Neural progenitor cell (in vitro differentiated cells): ENCODE data around the gene PIP4K2B. TPM values are rescaled to one million over a fixed set of nuclear protein-coding genes. Genes with fewer than 3 reads are reported as not detected.
A peak's percentile ranks its signal among the peaks of the same experiment; 100 is the strongest.

Source experiments
- DNase-seq: peaks from one replicate; pipeline ENCODE4 v3.0.0-alpha.2; 2016; ENCODE audit warnings: low spot score
- H2AFZ ChIP-seq: fragments of 200-600 bp; sonication (generic); replicated peaks from 2 replicates; pipeline ENCODE4 v1.6.1; 2016; ENCODE audit warnings: antibody characterized with exemption
- H3F3A ChIP-seq: fragments of 200-600 bp; sonication (generic); 2 replicates; pipeline ENCODE4 v1.6.1; 2016; ENCODE audit warnings: antibody characterized with exemption, low read depth
- H3K27ac ChIP-seq: fragments of 200-600 bp; sonication (generic); 2 replicates; pipeline ENCODE4 v1.5.1; 2016; ENCODE audit warnings: mild to moderate bottlenecking
- H3K27me3 ChIP-seq: fragments of 200-600 bp; sonication (generic); 2 replicates; pipeline ENCODE4 v1.6.1; 2016; ENCODE audit warnings: mild to moderate bottlenecking, moderate library complexity
- H3K36me3 ChIP-seq: fragments of 200-600 bp; sonication (generic); 2 replicates; pipeline ENCODE4 v1.5.1; 2016
- H3K4me1 ChIP-seq: fragments of 200-600 bp; sonication (generic); 2 replicates; pipeline ENCODE4 v1.6.1; 2016; ENCODE audit warnings: mixed run types
- H3K4me2 ChIP-seq: fragments of 200-600 bp; sonication (generic); 2 replicates; pipeline ENCODE4 v1.6.1; 2016
- H3K4me3 ChIP-seq: fragments of 200-600 bp; sonication (generic); 2 replicates; pipeline ENCODE4 v1.5.1; 2016
- H3K79me2 ChIP-seq: fragments of 200-600 bp; sonication (generic); 2 replicates; pipeline ENCODE4 v1.6.1; 2016; ENCODE audit warnings: low read depth
- H3K9ac ChIP-seq: fragments of 200-600 bp; sonication (generic); 2 replicates; pipeline ENCODE4 v1.6.1; 2016
- H3K9me3 ChIP-seq: fragments of 200-600 bp; sonication (generic); 2 replicates; pipeline ENCODE4 v1.5.1; 2016; ENCODE audit warnings: low read depth
- H4K20me1 ChIP-seq: fragments of 200-600 bp; sonication (generic); 2 replicates; pipeline ENCODE4 v1.6.1; 2016; ENCODE audit warnings: low read depth
- H3K27ac Mint-ChIP-seq: 3 replicates; pipeline ENCODE4 v1.8.0; 2021; ENCODE audit warnings: mixed read lengths
- H3K27me3 Mint-ChIP-seq: 2 replicates; pipeline ENCODE4 v1.8.0; 2022; ENCODE audit warnings: low read depth, mild to moderate bottlenecking, inconsistent platforms, moderate library complexity, mixed read lengths; ENCODE audit not compliant: insufficient read depth
- H3K36me3 Mint-ChIP-seq: 3 replicates; pipeline ENCODE4 v1.8.0; 2021; ENCODE audit warnings: mixed read lengths
- H3K4me1 Mint-ChIP-seq: 3 replicates; pipeline ENCODE4 v1.8.0; 2021; ENCODE audit warnings: mixed read lengths
- H3K4me3 Mint-ChIP-seq: 3 replicates; pipeline ENCODE4 v1.8.0; 2021; ENCODE audit warnings: mild to moderate bottlenecking, moderate library complexity, mixed read lengths
- H3K9me3 Mint-ChIP-seq: 3 replicates; pipeline ENCODE4 v1.8.0; 2020; ENCODE audit warnings: mixed read lengths
- CTCF ChIP-seq: fragments of 200-600 bp; sonication (generic); IDR thresholded peaks from 2 replicates; pipeline ENCODE4 v1.5.1; 2017; ENCODE audit warnings: antibody characterized with exemption, mild to moderate bottlenecking
- EZH2 ChIP-seq: fragments of 200-600 bp; sonication (generic); IDR thresholded peaks from 2 replicates; pipeline ENCODE4 v1.6.1; 2017; ENCODE audit warnings: antibody characterized with exemption, mild to moderate bottlenecking, moderate library complexity
- EZH2phosphoT487 ChIP-seq: fragments of 200-600 bp; sonication (generic); IDR thresholded peaks from 2 replicates; pipeline ENCODE4 v1.6.1; 2017; ENCODE audit warnings: antibody characterized with exemption
- total RNA-seq: library from RNA; depleted of rRNA; stranded (reverse); fragments of >200 nt; gene quantifications from 2 replicates; pipeline ENCODE4 v1.2.3, GENCODE V29; 2015; ENCODE audit warnings: low replicate concordance

The PIP4K2B gene
- total RNA-seq, 1 donor from 2014 or later: 45.6 TPM

- peaks cover 25% of the 10 kb centered on the region for H3F3A ChIP-seq
- Mint-ChIP-seq H3K4me1 (peaks cover 3% of the 10 kb centered on the region), H3K9me3 (no peaks in the 10 kb centered on the region), H3K4me3 (no peak overlapping the region), H3K36me3 (peaks cover 20% of the 10 kb centered on the region), H3K27ac (no peak overlapping the region), H3K27me3 (no peaks in the 10 kb centered on the region)
- no peak overlapping the region for H3K27ac ChIP-seq
- DNase-seq: no peak
- H3K4me2 ChIP-seq: no peak overlapping the region
- no peaks in the 10 kb centered on the region for H3K79me2 ChIP-seq
- no peaks in the 10 kb centered on the region for H3K4me1 ChIP-seq
- H3K4me3 ChIP-seq: no peak overlapping the region
- no peak overlapping the region for H3K9ac ChIP-seq
- no peaks in the 10 kb centered on the region for H3K27me3 ChIP-seq
- H3K36me3 ChIP-seq: no peaks in the 10 kb centered on the region
- TF ChIP-seq EZH2phosphoT487: no peak
- TF ChIP-seq EZH2: no peak
- TF ChIP-seq CTCF: no peak
- no peak overlapping the region for H2AFZ ChIP-seq
- H3K9me3 ChIP-seq: no peaks in the 10 kb centered on the region
- H4K20me1 ChIP-seq: peaks cover 22% of the 10 kb centered on the region
These were observed 37.1 kb downstream of the PIP4K2B start for GRCh38 chr17:38762231-38762630.

GRCh38 chr17:38761612-38762011 is 37.7 kb downstream of the PIP4K2B start:
- H3K9ac ChIP-seq: no peak overlapping the region
- Mint-ChIP-seq H3K9me3 (no peaks in the 10 kb centered on the region), H3K27ac (no peak overlapping the region), H3K4me3 (no peak overlapping the region), H3K36me3 (peaks cover 18% of the 10 kb centered on the region), H3K27me3 (no peaks in the 10 kb centered on the region), H3K4me1 (no peaks in the 10 kb centered on the region)
- no peaks in the 10 kb centered on the region for H3K4me1 ChIP-seq
- H3K79me2 ChIP-seq: no peaks in the 10 kb centered on the region
- H3K36me3 ChIP-seq: no peaks in the 10 kb centered on the region
- H3F3A ChIP-seq: peaks cover 25% of the 10 kb centered on the region
- peak; percentile 71 for DNase-seq
- H2AFZ ChIP-seq: no peak overlapping the region
- peaks cover 22% of the 10 kb centered on the region for H4K20me1 ChIP-seq
- H3K9me3 ChIP-seq: no peaks in the 10 kb centered on the region
- H3K27ac ChIP-seq: no peak overlapping the region
- H3K4me2 ChIP-seq: no peak overlapping the region
- H3K4me3 ChIP-seq: no peak overlapping the region
- TF ChIP-seq CTCF: peak; percentile 67
- no peak for TF ChIP-seq EZH2
- no peaks in the 10 kb centered on the region for H3K27me3 ChIP-seq

- H3K27me3 ChIP-seq: no peaks in the 10 kb centered on the region
- Mint-ChIP-seq H3K36me3 (peaks cover 8% of the 10 kb centered on the region), H3K4me1 (peaks cover 28% of the 10 kb centered on the region), H3K27me3 (peaks cover 23% of the 10 kb centered on the region), H3K9me3 (peaks cover 3% of the 10 kb centered on the region), H3K4me3 (peak overlapping the region; percentile 99), H3K27ac (no peak overlapping the region)
- peak overlapping the region; percentile 84 for H3K4me2 ChIP-seq
- H3K27ac ChIP-seq: no peak overlapping the region
- H3K79me2 ChIP-seq: peaks cover 43% of the 10 kb centered on the region
- no peaks in the 10 kb centered on the region for H3K36me3 ChIP-seq
- H3K9ac ChIP-seq: peak overlapping the region; percentile 45
- DNase-seq: no peak
- peak overlapping the region; percentile 44 for H2AFZ ChIP-seq
- H3F3A ChIP-seq: peaks cover 38% of the 10 kb centered on the region
- no peak for TF ChIP-seq EZH2phosphoT487
- H3K4me3 ChIP-seq: peak overlapping the region; percentile 92
- peaks cover 4% of the 10 kb centered on the region for H4K20me1 ChIP-seq
- H3K9me3 ChIP-seq: no peaks in the 10 kb centered on the region
- H3K4me1 ChIP-seq: peaks cover 14% of the 10 kb centered on the region
These were observed 46.3 kb downstream of the PIP4K2B start for GRCh38 chr17:38753071-38753506.

- DNase-seq: peak; percentile 98
- H3K27ac Mint-ChIP-seq: peak within 1 kb of the TSS; percentile 98
- TF ChIP-seq EZH2phosphoT487: no peak
- TF ChIP-seq CTCF: no peak
- no peak for TF ChIP-seq EZH2
- H3K36me3 Mint-ChIP-seq: peaks cover 8% of the 10 kb centered on the region
- Histone ChIP-seq H4K20me1 (peaks cover 4% of the 10 kb centered on the region), H3K27me3 (no peaks in the 10 kb centered on the region), H3K27ac (no peak within 1 kb of the TSS), H3F3A (peaks cover 38% of the 10 kb centered on the region), H3K9ac (peak within 1 kb of the TSS; percentile 45), H2AFZ (peak within 1 kb of the TSS; percentile 84), H3K36me3 (no peaks in the 10 kb centered on the region), H3K4me1 (peaks cover 14% of the 10 kb centered on the region), H3K79me2 (peaks cover 49% of the 10 kb centered on the region), H3K9me3 (no peaks in the 10 kb centered on the region), H3K4me3 (peak within 1 kb of the TSS; percentile 92), H3K4me2 (peak within 1 kb of the TSS; percentile 99)
- peak within 1 kb of the TSS; percentile 99 for H3K4me3 Mint-ChIP-seq
- peaks cover 28% of the 10 kb centered on the region for H3K4me1 Mint-ChIP-seq
- H3K27me3 Mint-ChIP-seq: peaks cover 23% of the 10 kb centered on the region
- peaks cover 3% of the 10 kb centered on the region for H3K9me3 Mint-ChIP-seq
These were observed 46.9 kb downstream of the PIP4K2B start, which contains the start of gene PSMB3 for GRCh38 chr17:38752308-38753070. TSS of gene PSMB3 (plus strand) at chr17:38752741. CDS start at chr17:38752827, 86 bp downstream.
